ENCODE measurements around the gene RCAN3.

Gene RCAN3

GRCh38 chr1:24586970-24587820 is 84.6 kb downstream of the RCAN3 start:
- peak; percentile 71 to 81 (median 77) for DNase-seq

GRCh38 chr1:24588573-24588972 is 85.9 kb downstream of the RCAN3 start:
- DNase-seq, result no peak

GRCh38 chr1:24589200-24589599 is 86.6 kb downstream of the RCAN3 start:
- DNase-seq, result no peak
